Endodermal cell (in vitro differentiated cells): ENCODE results near the gene SLC5A2. TPM values are rescaled to one million over a fixed set of nuclear protein-coding genes. Genes with fewer than 3 reads are reported as not detected.
A peak's percentile ranks its signal among the peaks of the same experiment; 100 is the strongest.

Experiments used
- DNase-seq: peaks from one replicate; pipeline ENCODE4 v3.0.0-alpha.2; 2017
- H3K27ac ChIP-seq: 2 replicates; pipeline ENCODE4 v1.5.1; 2013; ENCODE audit warnings: mild to moderate bottlenecking, low read depth, low read length, moderate library complexity
- H3K27me3 ChIP-seq: 2 replicates; pipeline ENCODE4 v1.6.1; 2013; ENCODE audit warnings: mild to moderate bottlenecking, low read length, moderate library complexity; ENCODE audit not compliant: insufficient read depth, control insufficient read depth, poor library complexity, severe bottlenecking
- H3K36me3 ChIP-seq: 2 replicates; pipeline ENCODE4 v1.7.0; 2013; ENCODE audit warnings: mild to moderate bottlenecking, low read length, moderate library complexity; ENCODE audit not compliant: control insufficient read depth, insufficient read depth
- H3K4me1 ChIP-seq: one replicate; pipeline ENCODE4 v1.7.0; 2013; ENCODE audit warnings: low read length; ENCODE audit not compliant: control insufficient read depth, insufficient read depth
- H3K4me3 ChIP-seq: 2 replicates; pipeline ENCODE4 v1.5.1; 2013; ENCODE audit warnings: mild to moderate bottlenecking, low read length, moderate library complexity
- H3K9ac ChIP-seq: 2 replicates; pipeline ENCODE4 v1.6.1; 2013; ENCODE audit warnings: mild to moderate bottlenecking, low read length, moderate library complexity; ENCODE audit not compliant: poor library complexity, severe bottlenecking; ENCODE audit errors: extremely low read depth
- H3K9me3 ChIP-seq: 2 replicates; pipeline ENCODE4 v1.6.1; 2013; ENCODE audit warnings: mild to moderate bottlenecking, low read length, moderate library complexity; ENCODE audit not compliant: control insufficient read depth
- H3K27ac Mint-ChIP-seq: 2 replicates; pipeline ENCODE4 v1.8.0; 2020; ENCODE audit warnings: mixed read lengths
- H3K27me3 Mint-ChIP-seq: 2 replicates; pipeline ENCODE4 v1.8.0; 2021; ENCODE audit warnings: mild to moderate bottlenecking, mixed read lengths; ENCODE audit not compliant: insufficient read depth
- H3K36me3 Mint-ChIP-seq: 2 replicates; pipeline ENCODE4 v1.8.0; 2020; ENCODE audit warnings: low read depth, mixed read lengths
- H3K4me1 Mint-ChIP-seq: 2 replicates; pipeline ENCODE4 v1.8.0; 2020; ENCODE audit warnings: mixed read lengths
- H3K4me3 Mint-ChIP-seq: 2 replicates; pipeline ENCODE4 v1.8.0; 2020; ENCODE audit warnings: mild to moderate bottlenecking, moderate library complexity, mixed read lengths
- H3K9me3 Mint-ChIP-seq: 2 replicates; pipeline ENCODE4 v1.8.0; 2020; ENCODE audit warnings: mild to moderate bottlenecking, mixed read lengths
- CTCF ChIP-seq: fragments of 200-600 bp; sonication (generic); conservative IDR thresholded peaks from 2 replicates; pipeline ENCODE4 v1.5.0; 2021; ENCODE audit warnings: antibody characterized with exemption, mild to moderate bottlenecking
- WGBS, 2 experiments: methylation state at CpG; one replicate each; pipeline versions ENCODE4 v1.1.5 to v1.1.7; 2013; ENCODE audit warnings: missing lambda C conversion rate in 2 of 2, mixed read lengths in 1 of 2; ENCODE audit not compliant: insufficient coverage in 1 of 2, insufficient read length in 1 of 2; 5-methylcytosine and 5-hydroxymethylcytosine counted together
- total RNA-seq, 2 donors: library from RNA; stranded (reverse); fragmentation: NEBNext Ultra II Directional in 1 of 2; extraction: Animal tissue kit (Norgen Biotek cat#: 25700) in 1 of 2; gene quantifications; 2 replicates in 1 of 2; 3 replicates in 1 of 2; pipeline ENCODE4 v1.2.1, GENCODE V29; 2021

Gene SLC5A2
- total RNA-seq, 2 donors from 2014 or later: 0.22 to 0.24 TPM

GRCh38 chr16:31507617-31507928, 24.6 kb downstream of the SLC5A2 start:
- H3K4me3 Mint-ChIP-seq: peak overlapping the region; percentile 86
- H3K27ac Mint-ChIP-seq: peak overlapping the region; percentile 92
- Histone ChIP-seq H3K9me3 (no peaks in the 10 kb centered on the region), H3K4me3 (peak overlapping the region; percentile 97), H3K36me3 (peaks cover 3% of the 10 kb centered on the region), H3K9ac (peak overlapping the region; percentile 99), H3K27me3 (no peaks in the 10 kb centered on the region), H3K4me1 (no peaks in the 10 kb centered on the region), H3K27ac (peak overlapping the region; percentile 90)
- peaks cover 13% of the 10 kb centered on the region for H3K27me3 Mint-ChIP-seq
- no peak for TF ChIP-seq CTCF
- 4 to 5% methylated on average over 4 to 12 of the region's 12 CpGs for WGBS, 2 experiments
- H3K36me3 Mint-ChIP-seq: no peaks in the 10 kb centered on the region
- DNase-seq: no peak
- H3K9me3 Mint-ChIP-seq: no peaks in the 10 kb centered on the region
- H3K4me1 Mint-ChIP-seq: peaks cover 17% of the 10 kb centered on the region

GRCh38 chr16:31507929-31508705, 25.2 kb downstream of the SLC5A2 start, which contains the start of gene RUSF1:
Gene RUSF1, minus strand, starts transcription at chr16:31508391. Its CDS starts 18 bp downstream, at chr16:31508373.
- no peaks in the 10 kb centered on the region for H3K36me3 Mint-ChIP-seq
- WGBS, 2 experiments: 0% methylated on average over 31 to 65 of the region's 65 CpGs
- H3K27ac ChIP-seq: peak within 1 kb of the TSS; percentile 90
- H3K36me3 ChIP-seq: peaks cover 3% of the 10 kb centered on the region
- peak within 1 kb of the TSS; percentile 97 for H3K4me3 ChIP-seq
- peak within 1 kb of the TSS; percentile 99 for H3K9ac ChIP-seq
- H3K9me3 ChIP-seq: no peaks in the 10 kb centered on the region
- H3K27me3 Mint-ChIP-seq: peaks cover 19% of the 10 kb centered on the region
- no peaks in the 10 kb centered on the region for H3K9me3 Mint-ChIP-seq
- H3K27me3 ChIP-seq: no peaks in the 10 kb centered on the region
- H3K4me3 Mint-ChIP-seq: peak within 1 kb of the TSS; percentile 86
- peaks cover 17% of the 10 kb centered on the region for H3K4me1 Mint-ChIP-seq
- no peak for TF ChIP-seq CTCF
- peak; percentile 97 for DNase-seq
- no peaks in the 10 kb centered on the region for H3K4me1 ChIP-seq
- peak within 1 kb of the TSS; percentile 96 for H3K27ac Mint-ChIP-seq

- peak overlapping the region; percentile 99 for H3K9ac ChIP-seq
- peak overlapping the region; percentile 97 for H3K4me3 ChIP-seq
- Mint-ChIP-seq H3K36me3 (no peaks in the 10 kb centered on the region), H3K4me3 (peak overlapping the region; percentile 86), H3K4me1 (peaks cover 17% of the 10 kb centered on the region), H3K27ac (peak overlapping the region; percentile 96), H3K27me3 (peaks cover 19% of the 10 kb centered on the region), H3K9me3 (no peaks in the 10 kb centered on the region)
- H3K27ac ChIP-seq: peak overlapping the region; percentile 61
- no peaks in the 10 kb centered on the region for H3K9me3 ChIP-seq
- DNase-seq: no peak
- peaks cover 3% of the 10 kb centered on the region for H3K36me3 ChIP-seq
- WGBS, 2 experiments: 64 to 65% methylated on average over 5 to 6 of the region's 6 CpGs
- TF ChIP-seq CTCF: no peak
- H3K4me1 ChIP-seq: no peaks in the 10 kb centered on the region
- H3K27me3 ChIP-seq: no peaks in the 10 kb centered on the region
Observed at GRCh38 chr16:31508706-31509195, 25.8 kb downstream of the SLC5A2 start.
